Erythroblast (primary cell): Measurements from ENCODE around the gene CFLAR.
"Not testable (repeated sequence)": the region's sequence is repeated elsewhere in the genome, so short reads cannot be mapped to it uniquely, and the experiment has no call there.

Source experiments
- GATA1 ChIP-seq: IDR thresholded peaks from 2 replicates; pipeline ENCODE4 v1.6.1; 2011; ENCODE audit warnings: low read depth, mild to moderate bottlenecking, control low read depth, low read length, moderate library complexity
- POLR2A ChIP-seq: IDR thresholded peaks from 2 replicates; pipeline ENCODE4 v1.6.1; 2011; ENCODE audit warnings: mild to moderate bottlenecking, low read length

DNA sequence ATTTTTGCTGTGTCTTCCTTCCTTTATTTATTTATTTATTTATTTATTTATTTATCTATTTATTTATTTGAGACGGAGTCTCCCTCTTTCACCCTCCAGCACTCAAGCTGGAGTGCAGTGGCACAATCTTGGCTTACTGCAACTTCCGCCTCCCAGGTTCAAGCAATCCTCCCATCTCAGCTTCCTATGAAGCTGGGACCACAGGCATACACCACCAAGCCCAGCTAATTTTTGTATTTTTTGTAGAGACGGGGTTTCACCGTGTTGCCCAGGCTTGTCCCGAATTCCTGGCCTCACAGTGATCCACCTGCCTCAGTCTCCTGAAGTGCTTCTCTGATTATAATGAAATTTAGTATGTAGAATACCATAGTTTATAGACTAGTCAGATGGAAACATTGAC is 67.9 kb downstream of the CFLAR start:
- not testable (repeated sequence) for TF ChIP-seq POLR2A, GATA1
